ENCODE results near the gene GLB1L2.
"Not testable (repeated sequence)": the region's sequence is repeated elsewhere in the genome, so short reads cannot be mapped to it uniquely, and the experiment has no call there.

The GLB1L2 gene

GRCh38 chr11:134312807-134313206 is 19.0 kb upstream of the GLB1L2 start:
- no peak for DNase-seq (ENCODE audit: low spot score)
- no peak overlapping the region for H3K27ac ChIP-seq
- TF ChIP-seq, protein P1, sequence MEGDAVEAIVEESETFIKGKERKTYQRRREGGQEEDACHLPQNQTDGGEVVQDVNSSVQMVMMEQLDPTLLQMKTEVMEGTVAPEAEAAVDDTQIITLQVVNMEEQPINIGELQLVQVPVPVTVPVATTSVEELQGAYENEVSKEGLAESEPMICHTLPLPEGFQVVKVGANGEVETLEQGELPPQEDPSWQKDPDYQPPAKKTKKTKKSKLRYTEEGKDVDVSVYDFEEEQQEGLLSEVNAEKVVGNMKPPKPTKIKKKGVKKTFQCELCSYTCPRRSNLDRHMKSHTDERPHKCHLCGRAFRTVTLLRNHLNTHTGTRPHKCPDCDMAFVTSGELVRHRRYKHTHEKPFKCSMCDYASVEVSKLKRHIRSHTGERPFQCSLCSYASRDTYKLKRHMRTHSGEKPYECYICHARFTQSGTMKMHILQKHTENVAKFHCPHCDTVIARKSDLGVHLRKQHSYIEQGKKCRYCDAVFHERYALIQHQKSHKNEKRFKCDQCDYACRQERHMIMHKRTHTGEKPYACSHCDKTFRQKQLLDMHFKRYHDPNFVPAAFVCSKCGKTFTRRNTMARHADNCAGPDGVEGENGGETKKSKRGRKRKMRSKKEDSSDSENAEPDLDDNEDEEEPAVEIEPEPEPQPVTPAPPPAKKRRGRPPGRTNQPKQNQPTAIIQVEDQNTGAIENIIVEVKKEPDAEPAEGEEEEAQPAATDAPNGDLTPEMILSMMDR (IDR thresholded peaks at IDR 0.05) = no peak
- H3K4me3 ChIP-seq = no peak overlapping the region

- TF ChIP-seq, protein P1 (IDR thresholded peaks at IDR 0.05) = no peak
- Histone ChIP-seq H3K4me3 (no peak overlapping the region), H3K27ac (no peak overlapping the region)
- DNase-seq (ENCODE audit: low spot score) = no peak
Measured at GRCh38 chr11:134313379-134313778, 18.4 kb upstream of the GLB1L2 start.

DNA sequence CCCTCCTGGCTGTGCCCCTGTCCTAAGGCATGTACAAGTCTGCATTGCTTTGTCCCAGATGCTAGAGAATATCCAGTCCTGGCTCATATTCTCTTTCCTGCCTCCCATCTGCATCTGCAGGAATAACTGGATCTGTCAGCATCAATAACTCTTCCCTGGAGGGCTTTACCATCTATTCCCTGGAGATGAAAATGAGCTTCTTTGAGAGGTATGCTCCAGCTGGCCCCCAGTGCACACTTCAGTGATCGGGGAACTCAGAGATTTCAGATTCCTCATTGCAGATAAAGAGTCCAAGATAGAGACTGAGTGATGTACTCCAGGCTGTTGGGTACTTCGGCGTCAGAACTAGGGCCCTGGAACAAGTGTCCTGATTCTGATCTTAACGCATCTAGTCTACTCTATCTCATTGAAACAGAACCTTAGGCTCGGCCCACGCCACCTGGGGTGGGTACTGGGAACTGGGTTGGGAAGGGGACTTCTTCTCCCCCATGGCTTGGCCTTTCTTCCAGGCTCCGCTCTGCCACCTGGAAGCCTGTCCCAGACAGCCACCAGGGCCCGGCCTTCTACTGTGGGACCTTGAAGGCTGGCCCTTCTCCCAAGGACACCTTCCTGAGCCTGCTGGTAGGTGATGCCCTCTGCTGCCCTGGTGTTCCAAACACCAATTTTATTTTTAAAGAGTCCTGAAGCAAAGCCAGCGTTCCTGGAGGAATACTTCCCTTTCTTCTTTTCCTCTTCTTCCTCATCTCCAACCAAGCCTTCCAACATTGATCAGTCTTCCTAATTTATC is 17.8 kb upstream of the GLB1L2 start:
- Histone ChIP-seq H3K4me3 (no peak overlapping the region), H3K27ac (no peak overlapping the region)
- TF ChIP-seq, protein P1 (IDR thresholded peaks at IDR 0.05) = no peak
- DNase-seq (ENCODE audit: low spot score) = no peak

- TF ChIP-seq, protein P1 (IDR thresholded peaks at IDR 0.05) = no peak
- no peak for DNase-seq (ENCODE audit: low spot score)
- Histone ChIP-seq H3K4me3 (no peak overlapping the region), H3K27ac (no peak overlapping the region)
Measured at GRCh38 chr11:134317103-134317502, 14.7 kb upstream of the GLB1L2 start.

DNA sequence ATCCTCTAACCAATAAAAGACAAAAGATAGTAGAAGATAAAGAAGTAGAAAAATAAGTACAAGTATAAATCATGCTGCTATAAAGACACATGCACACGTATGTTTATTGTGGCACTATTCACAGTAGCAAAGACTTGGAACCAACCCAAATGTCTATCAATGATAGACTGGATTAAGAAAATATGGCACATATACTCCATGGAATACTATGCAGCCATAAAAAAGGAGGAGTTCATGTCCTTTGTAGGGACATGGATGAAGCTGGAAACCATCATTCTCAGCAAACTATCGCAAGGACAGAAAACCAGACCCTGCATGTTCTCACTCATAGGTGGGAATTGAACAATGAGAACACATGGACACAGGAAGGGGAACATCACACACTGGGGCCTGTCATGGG is 10.4 kb upstream of the GLB1L2 start:
- H3K4me3 ChIP-seq; H3K27ac ChIP-seq; DNase-seq (ENCODE audit: low spot score): not testable (repeated sequence)

- TF ChIP-seq, protein P1 (IDR thresholded peaks at IDR 0.05) = no peak
- H3K4me3 ChIP-seq = no peak overlapping the region
- no peak for DNase-seq (ENCODE audit: low spot score)
- H3K27ac ChIP-seq = no peak overlapping the region
Measured at GRCh38 chr11:134322553-134322952, 9.2 kb upstream of the GLB1L2 start.

- DNase-seq (ENCODE audit: low spot score) = no peak
- H3K27ac ChIP-seq = no peak overlapping the region
- H3K4me3 ChIP-seq = no peak overlapping the region
- TF ChIP-seq, protein P1 (IDR thresholded peaks at IDR 0.05) = no peak
Measured at GRCh38 chr11:134328433-134328832, 3.4 kb upstream of the GLB1L2 start.

All from coronary artery (tissue), 2 donors.